WTC11 (cell line): ENCODE measurements around the gene NCSTN. TPM values are rescaled to one million over a fixed set of nuclear protein-coding genes. Genes with fewer than 3 reads are reported as not detected.

Experiments used
- ATF1 ChIP-seq: sonication (generic); formaldehyde crosslinking; IDR thresholded peaks from 2 replicates; pipeline ENCODE4 v1.8.1; 2023; ENCODE audit warnings: mild to moderate bottlenecking, moderate library complexity, missing genetic modification reagents
- CBFB ChIP-seq: sonication (generic); formaldehyde crosslinking; IDR thresholded peaks from 2 replicates; pipeline ENCODE4 v1.8.1; 2022; ENCODE audit warnings: mild to moderate bottlenecking, low read depth, missing genetic modification reagents
- ERG ChIP-seq: fragments of 250-450 bp; sonication (Bioruptor Pico); IDR thresholded peaks from 2 replicates; pipeline ENCODE4 v1.8.0; 2021; ENCODE audit warnings: mild to moderate bottlenecking
- ETV6 ChIP-seq: sonication (generic); formaldehyde crosslinking; IDR thresholded peaks from 2 replicates; pipeline ENCODE4 v1.8.1; 2022; ENCODE audit warnings: mild to moderate bottlenecking, missing genetic modification reagents
- GABPB1 ChIP-seq: sonication (generic); formaldehyde crosslinking; IDR thresholded peaks from 2 replicates; pipeline ENCODE4 v1.8.1; 2023; ENCODE audit warnings: mild to moderate bottlenecking, missing genetic modification reagents
- HMGA2 ChIP-seq: fragments of 250-450 bp; sonication (Bioruptor Pico); IDR thresholded peaks from 2 replicates; pipeline ENCODE4 v1.4.0; 2021; ENCODE audit warnings: mild to moderate bottlenecking, moderate library complexity
- MXD4 ChIP-seq: fragments of 250-450 bp; sonication (Bioruptor Pico); IDR thresholded peaks from 2 replicates; pipeline ENCODE4 v1.8.0; 2021; ENCODE audit warnings: mild to moderate bottlenecking, moderate library complexity, borderline replicate concordance
- NFATC4 ChIP-seq: fragments of 250-450 bp; sonication (Bioruptor Pico); IDR thresholded peaks from 2 replicates; pipeline ENCODE4 v1.9.0; 2021; ENCODE audit warnings: mild to moderate bottlenecking
- NFE2L1 ChIP-seq: sonication (generic); formaldehyde crosslinking; IDR thresholded peaks from 2 replicates; pipeline ENCODE4 v1.8.1; 2023; ENCODE audit warnings: missing genetic modification reagents
- NR1H2 ChIP-seq: sonication (generic); formaldehyde crosslinking; IDR thresholded peaks from 2 replicates; pipeline ENCODE4 v1.9.0; 2021; ENCODE audit warnings: mild to moderate bottlenecking, moderate library complexity, missing genetic modification reagents
- NR3C1 ChIP-seq: sonication (generic); formaldehyde crosslinking; conservative IDR thresholded peaks from 2 replicates; pipeline ENCODE4 v1.8.1; 2023; ENCODE audit warnings: low read depth, mild to moderate bottlenecking, missing genetic modification reagents
- TCF7 ChIP-seq: sonication (generic); formaldehyde crosslinking; IDR thresholded peaks from 2 replicates; pipeline ENCODE4 v1.8.0; 2022; ENCODE audit warnings: mild to moderate bottlenecking, low read depth, missing genetic modification reagents, moderate library complexity
- TEAD1 ChIP-seq: sonication (generic); formaldehyde crosslinking; IDR thresholded peaks from 2 replicates; pipeline ENCODE4 v1.8.0; 2022; ENCODE audit warnings: mild to moderate bottlenecking, missing genetic modification reagents
- USF1 ChIP-seq: sonication (generic); formaldehyde crosslinking; IDR thresholded peaks from 2 replicates; pipeline ENCODE4 v1.8.0; 2022; ENCODE audit warnings: mild to moderate bottlenecking, missing genetic modification reagents
- ZBTB43 ChIP-seq: sonication (generic); formaldehyde crosslinking; IDR thresholded peaks from 2 replicates; pipeline ENCODE4 v1.8.1; 2023; ENCODE audit warnings: mild to moderate bottlenecking, missing genetic modification reagents
- ZMAT4 ChIP-seq: fragments of 250-450 bp; sonication (Bioruptor Pico); IDR thresholded peaks from 2 replicates; pipeline ENCODE4 v1.9.0; 2021; ENCODE audit warnings: mild to moderate bottlenecking
- ZNF671 ChIP-seq: fragments of 250-450 bp; sonication (Bioruptor Pico); IDR thresholded peaks from 2 replicates; pipeline ENCODE4 v1.8.0; 2021; ENCODE audit warnings: mild to moderate bottlenecking
- total RNA-seq: library from RNA; stranded (reverse); gene quantifications from 3 replicates; pipeline ENCODE4 v1.2.3, GENCODE V29; 2021
- TF ChIP-seq, protein P1 (sequence below): sonication (generic); formaldehyde crosslinking; IDR thresholded peaks from 2 replicates; pipeline ENCODE4 v1.8.1; 2022; ENCODE audit warnings: mild to moderate bottlenecking, moderate library complexity, missing genetic modification reagents
- TF ChIP-seq, protein P2 (sequence below): sonication (generic); formaldehyde crosslinking; IDR thresholded peaks from 2 replicates; pipeline ENCODE4 v1.8.1; 2023; ENCODE audit warnings: mild to moderate bottlenecking, moderate library complexity, missing genetic modification reagents
- TF ChIP-seq, protein P3 (sequence below): fragments of 250-450 bp; sonication (Bioruptor Pico); IDR thresholded peaks from 2 replicates; pipeline ENCODE4 v2.1.2; 2022; ENCODE audit warnings: mild to moderate bottlenecking, moderate library complexity
- TF ChIP-seq, protein P4 (sequence below): sonication (generic); formaldehyde crosslinking; IDR thresholded peaks from 2 replicates; pipeline ENCODE4 v1.8.0; 2022; ENCODE audit warnings: mild to moderate bottlenecking, missing genetic modification reagents

NCSTN gene
- total RNA-seq, 1 experiment from 2014 or later, result 72.7 TPM

DNA sequence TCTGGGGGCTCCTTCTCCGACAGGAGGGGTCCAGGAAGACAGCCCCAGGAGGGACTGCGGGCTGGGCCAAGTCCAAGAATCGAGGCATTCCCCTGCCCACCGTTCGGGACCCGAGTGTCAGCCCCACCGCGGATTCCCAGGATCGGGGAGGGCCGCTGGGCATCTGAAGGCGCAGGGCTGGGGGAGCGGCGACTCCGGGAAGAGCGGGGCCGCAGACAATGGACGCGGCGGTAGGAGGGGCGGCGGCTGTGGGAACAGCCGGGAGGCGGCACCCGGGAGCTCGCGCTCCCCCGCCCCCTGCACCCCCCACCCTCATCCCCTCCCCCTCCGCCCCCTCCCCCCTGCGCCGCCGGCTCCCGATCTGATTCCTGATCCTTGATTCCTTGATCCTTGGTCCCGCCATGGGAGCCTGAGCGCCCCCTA is 57.1 kb downstream of the NCSTN start, which contains the start of gene VANGL2 (continued):
- TF ChIP-seq NFE2L1 (CRISPR knock-in tag) (no peak), ZBTB43 (peak; percentile 22; the same call in 1 of the 2 replicates), ZMAT4 (no peak), USF1 (CRISPR knock-in tag) (no peak), TEAD1 (no peak), NFATC4 (CRISPR knock-in tag) (no peak), MXD4 (CRISPR knock-in tag) (no peak), ETV6 (CRISPR knock-in tag) (peak; percentile 55; the same call in 1 of the 2 replicates), NR1H2 (CRISPR knock-in tag) (no peak), GABPB1 (no peak), ATF1 (0 out of 2 replicates have a peak, but pooled peaks have one; percentile 23), NR3C1 (0 out of 2 replicates have a peak, but pooled peaks have one; percentile 64), ERG (CRISPR knock-in tag) (no peak), TCF7 (CRISPR knock-in tag) (no peak), CBFB (CRISPR knock-in tag) (0 out of 2 replicates have a peak, but pooled peaks have one; percentile 64), ZNF671 (CRISPR knock-in tag) (no peak), HMGA2 (CRISPR knock-in tag) (no peak)
- TF ChIP-seq, protein P1, sequence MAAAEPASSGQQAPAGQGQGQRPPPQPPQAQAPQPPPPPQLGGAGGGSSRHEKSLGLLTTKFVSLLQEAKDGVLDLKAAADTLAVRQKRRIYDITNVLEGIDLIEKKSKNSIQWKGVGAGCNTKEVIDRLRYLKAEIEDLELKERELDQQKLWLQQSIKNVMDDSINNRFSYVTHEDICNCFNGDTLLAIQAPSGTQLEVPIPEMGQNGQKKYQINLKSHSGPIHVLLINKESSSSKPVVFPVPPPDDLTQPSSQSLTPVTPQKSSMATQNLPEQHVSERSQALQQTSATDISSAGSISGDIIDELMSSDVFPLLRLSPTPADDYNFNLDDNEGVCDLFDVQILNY (CRISPR knock-in tag), result no peak
- TF ChIP-seq, protein P2, sequence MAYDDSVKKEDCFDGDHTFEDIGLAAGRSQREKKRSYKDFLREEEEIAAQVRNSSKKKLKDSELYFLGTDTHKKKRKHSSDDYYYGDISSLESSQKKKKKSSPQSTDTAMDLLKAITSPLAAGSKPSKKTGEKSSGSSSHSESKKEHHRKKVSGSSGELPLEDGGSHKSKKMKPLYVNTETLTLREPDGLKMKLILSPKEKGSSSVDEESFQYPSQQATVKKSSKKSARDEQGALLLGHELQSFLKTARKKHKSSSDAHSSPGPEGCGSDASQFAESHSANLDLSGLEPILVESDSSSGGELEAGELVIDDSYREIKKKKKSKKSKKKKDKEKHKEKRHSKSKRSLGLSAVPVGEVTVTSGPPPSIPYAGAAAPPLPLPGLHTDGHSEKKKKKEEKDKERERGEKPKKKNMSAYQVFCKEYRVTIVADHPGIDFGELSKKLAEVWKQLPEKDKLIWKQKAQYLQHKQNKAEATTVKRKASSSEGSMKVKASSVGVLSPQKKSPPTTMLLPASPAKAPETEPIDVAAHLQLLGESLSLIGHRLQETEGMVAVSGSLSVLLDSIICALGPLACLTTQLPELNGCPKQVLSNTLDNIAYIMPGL (CRISPR knock-in tag), result no peak
- TF ChIP-seq, protein P3, sequence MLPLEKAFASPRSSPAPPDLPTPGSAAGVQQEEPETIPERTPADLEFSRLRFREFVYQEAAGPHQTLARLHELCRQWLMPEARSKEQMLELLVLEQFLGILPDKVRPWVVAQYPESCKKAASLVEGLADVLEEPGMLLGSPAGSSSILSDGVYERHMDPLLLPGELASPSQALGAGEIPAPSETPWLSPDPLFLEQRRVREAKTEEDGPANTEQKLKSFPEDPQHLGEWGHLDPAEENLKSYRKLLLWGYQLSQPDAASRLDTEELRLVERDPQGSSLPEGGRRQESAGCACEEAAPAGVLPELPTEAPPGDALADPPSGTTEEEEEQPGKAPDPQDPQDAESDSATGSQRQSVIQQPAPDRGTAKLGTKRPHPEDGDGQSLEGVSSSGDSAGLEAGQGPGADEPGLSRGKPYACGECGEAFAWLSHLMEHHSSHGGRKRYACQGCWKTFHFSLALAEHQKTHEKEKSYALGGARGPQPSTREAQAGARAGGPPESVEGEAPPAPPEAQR, result no peak
- TF ChIP-seq, protein P4, sequence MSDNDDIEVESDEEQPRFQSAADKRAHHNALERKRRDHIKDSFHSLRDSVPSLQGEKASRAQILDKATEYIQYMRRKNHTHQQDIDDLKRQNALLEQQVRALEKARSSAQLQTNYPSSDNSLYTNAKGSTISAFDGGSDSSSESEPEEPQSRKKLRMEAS, result no peak
